B cell (primary cell): ENCODE data around the gene ENDOG. TPM values are rescaled to one million over a fixed set of nuclear protein-coding genes. Genes with fewer than 3 reads are reported as not detected.

ENCODE experiments used
- ATAC-seq: fragments of 200-7000 bp; cut with Tn5 transposase; one replicate; pipeline ENCODE4 v1.10.0; 2021; ENCODE audit warnings: low read depth, mild to moderate bottlenecking, moderate number of reproducible peaks, moderate library complexity
- CTCF ChIA-PET: fragments of 350-600 bp; sonication (Branson Sonifier 250); formaldehyde crosslinking; loops from one replicate; lab custom pipeline; 2021; ENCODE audit warnings: antibody characterized with exemption, inconsistent platforms; lab: Charles Lee
- POLR2A ChIA-PET: fragments of 350-600 bp; sonication (Branson Sonifier 250); formaldehyde crosslinking; loops from one replicate; lab custom pipeline; 2021; ENCODE audit warnings: antibody characterized with exemption; lab: Charles Lee
- DNase-seq: peaks from one replicate; pipeline ENCODE4 v3.0.0; 2013
- H2AFZ ChIP-seq: 2 replicates; pipeline ENCODE4 v1.6.1; 2012; ENCODE audit warnings: mild to moderate bottlenecking, low read depth, low read length; ENCODE audit not compliant: insufficient read depth, poor library complexity, severe bottlenecking
- H3K27ac ChIP-seq, 2 donors: 1 replicate in 1 of 2; 2 replicates in 1 of 2; pipeline ENCODE4 v1.5.1; 2012 to 2013; ENCODE audit warnings: low read length in 2 of 2, mild to moderate bottlenecking in 2 of 2, moderate library complexity in 1 of 2
- H3K27me3 ChIP-seq, 4 experiments: fragments of 200-600 bp in 1 of 4; sonication (generic) in 1 of 4; replicated peaks in 1 of 4; 1 replicate in 2 of 4; 2 replicates in 2 of 4; pipeline versions ENCODE4 v1.6.1 to v1.7.0; 2013 to 2016; ENCODE audit warnings: low read length in 3 of 4, mild to moderate bottlenecking in 2 of 4, mixed read lengths in 1 of 4, moderate library complexity in 1 of 4; ENCODE audit not compliant: insufficient read depth in 4 of 4, control insufficient read depth in 3 of 4; ENCODE audit errors: control extremely low read depth in 1 of 4
- H3K36me3 ChIP-seq, 2 experiments: replicated peaks in 1 of 2; 1 replicate in 1 of 2; 2 replicates in 1 of 2; pipeline versions ENCODE4 v1.6.1 to v1.7.1; 2013; ENCODE audit warnings: low read length in 1 of 2; ENCODE audit not compliant: insufficient read depth in 2 of 2, control insufficient read depth in 1 of 2; ENCODE audit errors: control extremely low read depth in 1 of 2, extremely low read depth in 1 of 2
- H3K4me1 ChIP-seq, 2 donors: fragments of 200-600 bp in 1 of 2; sonication (generic) in 1 of 2; 1 replicate in 1 of 2; 2 replicates in 1 of 2; pipeline versions ENCODE4 v1.5.1 to v1.6.1; 2013 to 2017; ENCODE audit warnings: low read length in 2 of 2; ENCODE audit not compliant: control insufficient read depth in 2 of 2, insufficient read depth in 2 of 2
- H3K4me2 ChIP-seq: replicated peaks from 2 replicates; pipeline ENCODE3; 2012; ENCODE audit warnings: mild to moderate bottlenecking, low read depth, low read length; ENCODE audit not compliant: poor library complexity, severe bottlenecking
- H3K4me3 ChIP-seq, 5 experiments: fragments of 200-600 bp in 1 of 5; sonication (generic) in 1 of 5; 1 replicate in 3 of 5; 2 replicates in 2 of 5; pipeline versions ENCODE4 v1.5.1 to v1.7.0; 2011 to 2016; ENCODE audit warnings: low read length in 4 of 5, mild to moderate bottlenecking in 4 of 5, low read depth in 2 of 5, control low read depth in 1 of 5, moderate library complexity in 1 of 5; ENCODE audit not compliant: insufficient read depth in 1 of 5; ENCODE audit errors: control extremely low read depth in 1 of 5, extremely low read depth in 1 of 5
- H3K79me2 ChIP-seq: fragments of 200-600 bp; sonication (generic); one replicate; pipeline ENCODE4 v1.6.0; 2016; ENCODE audit warnings: low read length; ENCODE audit not compliant: control insufficient read depth, insufficient read depth
- H3K9ac ChIP-seq: fragments of 200-600 bp; sonication (generic); 2 replicates; pipeline ENCODE4 v1.6.1; 2017; ENCODE audit warnings: mild to moderate bottlenecking, low read length, moderate library complexity
- H3K9me3 ChIP-seq, 3 donors: one replicate each; pipeline versions ENCODE4 v1.6.1 to v1.7.1; 2013; ENCODE audit warnings: low read length in 2 of 3; ENCODE audit not compliant: control insufficient read depth in 2 of 3, insufficient read depth in 1 of 3; ENCODE audit errors: control extremely low read depth in 1 of 3
- H4K20me1 ChIP-seq: 2 replicates; pipeline ENCODE4 v1.6.0; 2012; ENCODE audit warnings: mild to moderate bottlenecking, low read length; ENCODE audit not compliant: insufficient read depth, control insufficient read depth, poor library complexity, severe bottlenecking
- H3K27ac Mint-ChIP-seq: one replicate; pipeline ENCODE4 v1.8.0; 2021; ENCODE audit warnings: mixed read lengths
- H3K27me3 Mint-ChIP-seq: one replicate; pipeline ENCODE4 v1.8.0; 2021; ENCODE audit warnings: mixed read lengths
- H3K4me1 Mint-ChIP-seq: one replicate; pipeline ENCODE4 v1.8.0; 2021; ENCODE audit warnings: mixed read lengths
- H3K4me3 Mint-ChIP-seq: one replicate; pipeline ENCODE4 v1.8.0; 2021; ENCODE audit warnings: mixed read lengths
- H3K9me3 Mint-ChIP-seq: one replicate; pipeline ENCODE4 v1.8.0; 2022; ENCODE audit warnings: mixed read lengths; ENCODE audit not compliant: insufficient read depth
- CTCF ChIP-seq: fragments of 200-600 bp; IDR thresholded peaks from one replicate; pipeline ENCODE4 v1.8.0; 2022; ENCODE audit warnings: antibody characterized with exemption, mild to moderate bottlenecking
- EZH2 ChIP-seq: IDR thresholded peaks from 2 replicates; pipeline ENCODE4 v1.6.1; 2012; ENCODE audit warnings: borderline replicate concordance, low read depth, mild to moderate bottlenecking, moderate library complexity, low read length; ENCODE audit not compliant: insufficient read depth, poor library complexity, severe bottlenecking
- WGBS: methylation state at CpG from one replicate; pipeline ENCODE4 v1.1.5; 2013; ENCODE audit warnings: missing lambda C conversion rate; ENCODE audit not compliant: insufficient coverage; 5-methylcytosine and 5-hydroxymethylcytosine counted together
- intact Hi-C: fragments of 100-400 bp; cut with micrococcal nuclease; formaldehyde crosslinking; loops from one replicate; pipeline ENCODE4 v1.10.0; 2022
- polyA plus RNA-seq: library from polyadenylated mRNA; depleted of rRNA; stranded (reverse); fragments of >200 nt; gene quantifications from 2 replicates; pipeline ENCODE4 v1.2.3, GENCODE V29; 2012
- total RNA-seq, 2 donors: library from RNA; stranded (reverse); fragments of 120-200 nt in 1 of 2; gene quantifications; 1 replicate in 1 of 2; 2 replicates in 1 of 2; pipeline versions ENCODE4 v1.2.3 to v1.2.4, GENCODE V29; 2013 to 2022

The ENDOG gene
- total and polyA plus RNA-seq, 2 donors (not counting 1 experiment from before 2014, with no cell fraction given), result 12.5 to 19.3 TPM

GRCh38 chr9:128807827-128808226, 10.5 kb upstream of the ENDOG start:
- peaks cover 0 to 34% of the 10 kb centered on the region in 2 experiments for H3K36me3 ChIP-seq
- ATAC-seq, result no peak

DNA sequence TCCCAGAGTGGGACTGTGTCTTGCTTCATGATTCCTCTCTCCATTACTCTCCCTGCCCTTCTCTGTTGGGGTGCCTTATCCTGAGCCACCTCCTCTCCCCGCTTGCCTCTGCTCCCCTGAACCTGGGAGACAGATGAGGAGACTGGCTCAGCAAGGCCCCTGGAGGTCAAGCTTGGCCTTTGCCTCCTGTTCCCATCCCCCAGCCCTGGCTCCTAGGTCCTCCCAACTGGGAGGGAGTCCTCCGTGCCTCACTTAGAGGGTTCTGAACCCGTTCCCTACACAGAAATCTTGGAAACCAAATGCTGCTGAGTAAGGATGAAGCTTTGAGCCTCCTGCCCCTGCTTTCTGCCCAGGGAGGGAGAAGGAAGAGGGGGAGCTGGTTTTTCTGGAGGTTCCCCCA, 9.8 kb upstream of the ENDOG start:
- H3K36me3 ChIP-seq, result peaks cover 0 to 28% of the 10 kb centered on the region in 2 experiments
- no peak overlapping the region for H3K27ac Mint-ChIP-seq
- no peaks in the 10 kb centered on the region for H4K20me1 ChIP-seq
- POLR2A ChIA-PET, result interaction anchor here (0.6 kb wide), 1 partner anchor 186 kb away, joined by 14 read pairs; no protein-coding TSS in a partner anchor
- H3K27me3 Mint-ChIP-seq, result no peaks in the 10 kb centered on the region
- no peak for DNase-seq
- no peaks in the 10 kb centered on the region for H3K4me1 ChIP-seq
- H3K9me3 ChIP-seq, result no peaks in the 10 kb centered on the region
- CTCF ChIA-PET, result interaction anchor here (1.1 kb wide), 2 partner anchors 120 to 163 kb away, joined by 3 read pairs; no protein-coding TSS in a partner anchor
- H3K9me3 Mint-ChIP-seq, result no peaks in the 10 kb centered on the region
- H3K27me3 ChIP-seq, result no peaks in the 10 kb centered on the region
- no peak overlapping the region for H3K9ac ChIP-seq
- intact Hi-C loops, result no loop called here
- H3K27ac ChIP-seq, result no peak overlapping the region
- H3K4me1 Mint-ChIP-seq, result no peaks in the 10 kb centered on the region
- 86% methylated on average over 1 of the region's 3 CpGs for WGBS
- no peak overlapping the region for H3K4me3 ChIP-seq
- TF ChIP-seq EZH2, result no peak
- TF ChIP-seq CTCF, result no peak
- no peak overlapping the region for H2AFZ ChIP-seq
- no peak overlapping the region for H3K4me3 Mint-ChIP-seq
- no peaks in the 10 kb centered on the region for H3K79me2 ChIP-seq
- no peak overlapping the region for H3K4me2 ChIP-seq
- no peak for ATAC-seq

More at GRCh38 chr9:128807827-128808226, 10.5 kb upstream of the ENDOG start:
- Histone ChIP-seq H3K79me2 (no peaks in the 10 kb centered on the region), H3K9me3 (no peaks in the 10 kb centered on the region), H3K27me3 (no peaks in the 10 kb centered on the region), H4K20me1 (no peaks in the 10 kb centered on the region), H3K4me3 (no peak overlapping the region), H3K4me1 (no peaks in the 10 kb centered on the region), H3K9ac (no peak overlapping the region), H3K27ac (no peak overlapping the region), H2AFZ (no peak overlapping the region), H3K4me2 (no peak overlapping the region)
- ChIA-PET CTCF (interaction anchor here (1.0 to 1.1 kb wide), 2 partner anchors 10 to 120 kb away, joined by 3 to 5 read pairs; no protein-coding TSS in a partner anchor), POLR2A (no interaction called here)
- H3K27me3 Mint-ChIP-seq, result no peaks in the 10 kb centered on the region
- H3K9me3 Mint-ChIP-seq, result no peaks in the 10 kb centered on the region
- no peak overlapping the region for H3K27ac Mint-ChIP-seq
- TF ChIP-seq EZH2 (no peak), CTCF (no peak)
- WGBS, result 92% methylated on average over 14 of the region's 14 CpGs
- no peaks in the 10 kb centered on the region for H3K4me1 Mint-ChIP-seq
- intact Hi-C loops, result no loop called here
- DNase-seq, result no peak
- H3K4me3 Mint-ChIP-seq, result no peak overlapping the region
